ENCODE results near the gene UBTD2. TPM values are rescaled to one million over a fixed set of nuclear protein-coding genes. Genes with fewer than 3 reads are reported as not detected.
"Not testable (repeated sequence)": the region's sequence is repeated elsewhere in the genome, so short reads cannot be mapped to it uniquely, and the experiment has no call there.

The UBTD2 gene
- total and polyA plus RNA-seq, 2 of the 4 experiments (the other 2 are of a cell fraction), result 11.2 to 20.6 TPM

DNA sequence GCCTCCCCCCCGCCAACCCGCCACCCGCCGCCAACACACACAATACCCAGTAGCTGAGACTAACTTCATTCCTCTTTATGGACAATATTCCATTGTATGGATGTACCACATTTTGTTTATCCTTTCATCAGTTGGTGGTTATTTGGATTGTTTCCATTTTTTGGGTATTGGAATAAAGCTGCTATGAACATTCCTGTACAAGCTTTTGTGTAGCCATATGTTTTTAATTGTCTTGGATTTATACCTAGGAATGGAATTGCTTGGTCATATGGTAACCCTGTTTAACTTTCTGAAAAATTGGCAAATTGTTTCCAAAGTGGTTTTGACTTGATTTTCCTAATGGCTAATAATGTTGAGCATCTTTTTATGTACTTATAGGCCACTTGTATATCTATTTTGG is 4.9 kb upstream of the UBTD2 start:
- Histone ChIP-seq H2BK5ac (ENCODE audit: low read depth, low read length, poor library complexity, severe bottlenecking) (no peak overlapping the region), H3K9me1 (ENCODE audit: insufficient read depth, low read length) (no peaks in the 10 kb centered on the region), H3K14ac (replicated peaks; ENCODE audit: low read depth, low read length) (no peak overlapping the region), H2BK15ac (ENCODE audit: low read depth, low read length) (no peak overlapping the region), H3K4me1 (ENCODE audit: control insufficient read depth, insufficient read depth, low read length) (no peaks in the 10 kb centered on the region; the same call in 1 of the 2 replicates), H3K4me2 (ENCODE audit: low read depth, low read length) (no peak overlapping the region), H3K4ac (ENCODE audit: low read depth, low read length) (no peak overlapping the region), H2AK5ac (ENCODE audit: low read depth, low read length) (no peak overlapping the region), H4K8ac (ENCODE audit: low read depth in 2 of 2, low read length in 2 of 2) (no peak overlapping the region), H3K18ac (ENCODE audit: low read depth, low read length) (no peak overlapping the region), H3K27ac (ENCODE audit: insufficient read depth, low read length) (no peak overlapping the region), H3K27me3 (ENCODE audit: control insufficient read depth, insufficient read depth, low read length) (no peaks in the 10 kb centered on the region), H3K56ac (ENCODE audit: extremely low read depth, insufficient read depth, low read length) (no peak overlapping the region), H3K36me3 (ENCODE audit: control insufficient read depth, insufficient read depth, low read length) (no peaks in the 10 kb centered on the region), H2AFZ (replicated peaks; ENCODE audit: low read length, poor library complexity) (no peak overlapping the region), H4K91ac (ENCODE audit: insufficient read depth, low read depth, low read length) (no peak overlapping the region), H2BK120ac (ENCODE audit: low read depth, low read length) (no peak overlapping the region), H2BK20ac (ENCODE audit: low read depth, low read length) (no peak overlapping the region), H3K79me1 (ENCODE audit: low read depth in 1 of 2, low read length in 2 of 2) (peaks cover 0 to 3% of the 10 kb centered on the region in 2 experiments; a peak in 1 of 4 replicates), H4K20me1 (ENCODE audit: insufficient read depth, low read length) (no peaks in the 10 kb centered on the region), H2AK9ac (replicated peaks; ENCODE audit: low read depth, low read length, poor library complexity) (no peak overlapping the region), H3K4me3 (ENCODE audit: insufficient read depth, low read depth, low read length) (no peak overlapping the region), H3K23ac (ENCODE audit: low read depth, low read length) (no peak overlapping the region), H4K5ac (ENCODE audit: low read depth, low read length) (no peak overlapping the region), H3K9ac (ENCODE audit: low read depth, low read length) (no peak overlapping the region), H3K9me3 (ENCODE audit: control insufficient read depth, insufficient read depth, low read length) (no peaks in the 10 kb centered on the region)
- TF ChIP-seq MAZ (IDR thresholded peaks at IDR 0.05; ENCODE audit: borderline replicate concordance, low read depth, low read length) (no peak), SMC3 (IDR thresholded peaks at IDR 0.05; ENCODE audit: low read depth, low read length) (no peak)
- WGBS, 2 experiments (ENCODE audit: extremely low coverage in 2 of 2, insufficient read length in 1 of 2), result no CpG with 5 or more reads among the region's 4 CpGs
- no TSS peak for BruUV-seq (replicated peaks)
- dilution Hi-C loops (cut with HindIII; ENCODE audit: low sequenced_read_pairs, unreplicated experiment), result no loop called here
- intact Hi-C loops (cut with micrococcal nuclease), result no loop called here
- POLR2A ChIA-PET (ENCODE audit: unreplicated experiment), result no interaction called here
- ATAC-seq (ENCODE audit: low read depth), result no peak
- in situ Hi-C loops (cut with MboI; ENCODE audit: low sequenced_read_pairs), result loop anchor here (10.0 to 25.0 kb wide), 2 partner anchors 184 to 876 kb away; partner anchors contain the start of gene FGF18
- no peak for DNase-seq
- CTCF ChIA-PET, result no interaction called here

DNA sequence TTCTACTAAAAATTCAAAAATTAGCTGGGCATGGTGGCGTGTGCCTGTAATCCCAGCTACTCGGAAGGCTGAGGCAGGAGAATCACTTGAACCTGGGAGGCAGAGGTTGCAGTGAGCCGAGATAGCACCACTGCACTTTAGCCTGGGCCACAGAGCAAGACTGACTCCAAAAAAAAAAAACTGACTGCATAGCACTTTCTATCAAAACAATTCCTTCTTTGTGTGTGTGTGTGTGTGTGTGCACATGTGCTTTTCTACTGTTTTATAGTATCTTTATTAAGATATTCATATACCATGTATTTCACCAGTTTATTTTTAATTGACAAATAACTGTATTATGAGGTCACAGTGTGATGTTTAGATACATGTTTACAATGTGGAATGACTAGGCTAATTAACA is 3.6 kb upstream of the UBTD2 start:
- H3K56ac ChIP-seq (ENCODE audit: extremely low read depth, insufficient read depth, low read length); dilution Hi-C loops (cut with HindIII; ENCODE audit: low sequenced_read_pairs, unreplicated experiment); H4K8ac ChIP-seq (ENCODE audit: low read depth in 2 of 2, low read length in 2 of 2); H3K4me2 ChIP-seq (ENCODE audit: low read depth, low read length); H3K23ac ChIP-seq (ENCODE audit: low read depth, low read length); H4K91ac ChIP-seq (ENCODE audit: insufficient read depth, low read depth, low read length); H3K27ac ChIP-seq (ENCODE audit: insufficient read depth, low read length); H3K36me3 ChIP-seq (ENCODE audit: control insufficient read depth, insufficient read depth, low read length); intact Hi-C loops (cut with micrococcal nuclease); H2BK20ac ChIP-seq (ENCODE audit: low read depth, low read length); H3K14ac ChIP-seq (replicated peaks; ENCODE audit: low read depth, low read length); CTCF ChIA-PET; H3K9me3 ChIP-seq (ENCODE audit: control insufficient read depth, insufficient read depth, low read length); H2BK120ac ChIP-seq (ENCODE audit: low read depth, low read length); H3K27me3 ChIP-seq (ENCODE audit: control insufficient read depth, insufficient read depth, low read length); BruUV-seq (replicated peaks); H2AFZ ChIP-seq (replicated peaks; ENCODE audit: low read length, poor library complexity); H3K9me1 ChIP-seq (ENCODE audit: insufficient read depth, low read length); H3K9ac ChIP-seq (ENCODE audit: low read depth, low read length); H4K5ac ChIP-seq (ENCODE audit: low read depth, low read length); H2BK15ac ChIP-seq (ENCODE audit: low read depth, low read length); DNase-seq; H3K18ac ChIP-seq (ENCODE audit: low read depth, low read length); H2AK5ac ChIP-seq (ENCODE audit: low read depth, low read length); H3K4me3 ChIP-seq (ENCODE audit: insufficient read depth, low read depth, low read length); H3K4ac ChIP-seq (ENCODE audit: low read depth, low read length); ATAC-seq (ENCODE audit: low read depth); POLR2A ChIA-PET (ENCODE audit: unreplicated experiment); H3K4me1 ChIP-seq (ENCODE audit: control insufficient read depth, insufficient read depth, low read length); H2BK5ac ChIP-seq (ENCODE audit: low read depth, low read length, poor library complexity, severe bottlenecking); H2AK9ac ChIP-seq (replicated peaks; ENCODE audit: low read depth, low read length, poor library complexity): not testable (repeated sequence)
- in situ Hi-C loops (cut with MboI; ENCODE audit: low sequenced_read_pairs), result loop anchor here (10.0 to 25.0 kb wide), 2 partner anchors 182 to 875 kb away; partner anchors contain the start of gene FGF18
- WGBS, 2 experiments (ENCODE audit: extremely low coverage in 2 of 2, insufficient read length in 1 of 2), result 80% methylated on average over 1 of the region's 3 CpGs; no CpG with 5 or more reads in 1 of the 2 experiments
- Histone ChIP-seq H3K79me1 (ENCODE audit: low read depth in 1 of 2, low read length in 2 of 2) (peaks cover 3 to 13% of the 10 kb centered on the region in 2 experiments; a peak in 2 of 4 replicates), H4K20me1 (ENCODE audit: insufficient read depth, low read length) (peaks cover 12% of the 10 kb centered on the region)
